ENCODE measurements around the gene TOX2.
A peak's percentile ranks its signal among the peaks of the same experiment; 100 is the strongest.

- peak; percentile 68 for TF ChIP-seq CTCF (IDR thresholded peaks at IDR 0.05; ENCODE audit: low read depth, low read length, poor library complexity, severe bottlenecking)
- TF ChIP-seq EZH2phosphoT487 (IDR thresholded peaks at IDR 0.05; ENCODE audit: borderline replicate concordance, low read length): no peak
Observed at GRCh38 chr20:43983359-43983758, 68.7 kb downstream of the TOX2 start.
